CD4-positive, alpha-beta T cell (primary cell): ENCODE results near the gene MYO9B. TPM values are rescaled to one million over a fixed set of nuclear protein-coding genes. Genes with fewer than 3 reads are reported as not detected.

Experiments used
- ATAC-seq: fragments of 200-7000 bp; cut with Tn5 transposase; one replicate; pipeline ENCODE4 v1.10.0; 2022; ENCODE audit warnings: mild to moderate bottlenecking; ENCODE audit not compliant: poor library complexity
- CTCF ChIA-PET: fragments of 350-600 bp; sonication (Branson Sonifier 250); formaldehyde crosslinking; loops from one replicate; lab custom pipeline; 2021; ENCODE audit warnings: antibody characterized with exemption, inconsistent platforms; lab: Charles Lee
- POLR2A ChIA-PET: fragments of 350-600 bp; sonication (Branson Sonifier 250); formaldehyde crosslinking; loops from one replicate; lab custom pipeline; 2021; ENCODE audit warnings: antibody characterized with exemption, inconsistent platforms; lab: Charles Lee
- DNase-seq, 14 experiments: peaks; one replicate each; pipeline ENCODE4 v3.0.0-alpha.2; 2013 to 2020; ENCODE audit warnings: mixed read lengths in 2 of 14
- H3K27ac ChIP-seq, 2 donors: one replicate each; pipeline versions ENCODE4 v1.5.1 to v1.7.0; 2013; ENCODE audit warnings: low read length in 2 of 2, low read depth in 1 of 2, mild to moderate bottlenecking in 1 of 2
- H3K27me3 ChIP-seq, 2 experiments: 1 replicate in 1 of 2; 2 replicates in 1 of 2; pipeline versions ENCODE4 v1.6.1 to v1.7.0; 2013; ENCODE audit warnings: low read length in 2 of 2, control low read depth in 1 of 2, mild to moderate bottlenecking in 1 of 2, moderate library complexity in 1 of 2; ENCODE audit not compliant: insufficient read depth in 2 of 2, control insufficient read depth in 1 of 2
- H3K36me3 ChIP-seq: one replicate; pipeline ENCODE4 v1.6.1; 2013; ENCODE audit warnings: low read length, control low read depth; ENCODE audit not compliant: insufficient read depth
- H3K4me1 ChIP-seq: one replicate; pipeline ENCODE4 v1.6.1; 2013; ENCODE audit warnings: low read length, control low read depth; ENCODE audit not compliant: insufficient read depth
- H3K4me3 ChIP-seq: one replicate; pipeline ENCODE4 v1.5.1; 2013; ENCODE audit warnings: mild to moderate bottlenecking, low read length, moderate library complexity
- H3K9me3 ChIP-seq, 2 experiments: 1 replicate in 1 of 2; 2 replicates in 1 of 2; pipeline versions ENCODE4 v1.6.1 to v1.7.0; 2013; ENCODE audit warnings: low read length in 2 of 2, mild to moderate bottlenecking in 2 of 2, control low read depth in 1 of 2, moderate library complexity in 1 of 2; ENCODE audit not compliant: control insufficient read depth in 1 of 2, insufficient read depth in 1 of 2
- H3K27ac Mint-ChIP-seq: one replicate; pipeline ENCODE4 v1.8.0; 2020; ENCODE audit warnings: mixed read lengths
- H3K27me3 Mint-ChIP-seq: one replicate; pipeline ENCODE4 v1.8.0; 2021; ENCODE audit warnings: mixed read lengths
- H3K36me3 Mint-ChIP-seq: one replicate; pipeline ENCODE4 v1.8.0; 2021; ENCODE audit warnings: low read depth, mixed read lengths
- H3K4me1 Mint-ChIP-seq: one replicate; pipeline ENCODE4 v1.8.0; 2021; ENCODE audit warnings: low read depth, mixed read lengths
- H3K4me3 Mint-ChIP-seq: one replicate; pipeline ENCODE4 v1.8.0; 2020; ENCODE audit warnings: mild to moderate bottlenecking, mixed read lengths
- H3K9me3 Mint-ChIP-seq: one replicate; pipeline ENCODE4 v1.8.0; 2020; ENCODE audit warnings: mixed read lengths
- CTCF ChIP-seq: fragments of 200-600 bp; IDR thresholded peaks from one replicate; pipeline ENCODE4 v1.8.0; 2022; ENCODE audit warnings: antibody characterized with exemption, mild to moderate bottlenecking
- intact Hi-C, 2 experiments: fragments of 100-400 bp; cut with DNase I in 1 of 2; cut with micrococcal nuclease in 1 of 2; formaldehyde crosslinking; loops; one replicate each; pipeline versions ENCODE4 v1.15.1 to v1.9.0; 2023 to 2025; cut with DNase I, micrococcal nuclease
- total RNA-seq, 174 experiments: library from RNA in 2 of 174; stranded (reverse) in 2 of 174; gene quantifications; one replicate each; pipeline ENCODE4 v1.2.3 and lab custom pipeline; 2021 to 2026

The MYO9B gene
- total RNA-seq, 2 experiments from 2014 or later: 176 to 184 TPM

DNA sequence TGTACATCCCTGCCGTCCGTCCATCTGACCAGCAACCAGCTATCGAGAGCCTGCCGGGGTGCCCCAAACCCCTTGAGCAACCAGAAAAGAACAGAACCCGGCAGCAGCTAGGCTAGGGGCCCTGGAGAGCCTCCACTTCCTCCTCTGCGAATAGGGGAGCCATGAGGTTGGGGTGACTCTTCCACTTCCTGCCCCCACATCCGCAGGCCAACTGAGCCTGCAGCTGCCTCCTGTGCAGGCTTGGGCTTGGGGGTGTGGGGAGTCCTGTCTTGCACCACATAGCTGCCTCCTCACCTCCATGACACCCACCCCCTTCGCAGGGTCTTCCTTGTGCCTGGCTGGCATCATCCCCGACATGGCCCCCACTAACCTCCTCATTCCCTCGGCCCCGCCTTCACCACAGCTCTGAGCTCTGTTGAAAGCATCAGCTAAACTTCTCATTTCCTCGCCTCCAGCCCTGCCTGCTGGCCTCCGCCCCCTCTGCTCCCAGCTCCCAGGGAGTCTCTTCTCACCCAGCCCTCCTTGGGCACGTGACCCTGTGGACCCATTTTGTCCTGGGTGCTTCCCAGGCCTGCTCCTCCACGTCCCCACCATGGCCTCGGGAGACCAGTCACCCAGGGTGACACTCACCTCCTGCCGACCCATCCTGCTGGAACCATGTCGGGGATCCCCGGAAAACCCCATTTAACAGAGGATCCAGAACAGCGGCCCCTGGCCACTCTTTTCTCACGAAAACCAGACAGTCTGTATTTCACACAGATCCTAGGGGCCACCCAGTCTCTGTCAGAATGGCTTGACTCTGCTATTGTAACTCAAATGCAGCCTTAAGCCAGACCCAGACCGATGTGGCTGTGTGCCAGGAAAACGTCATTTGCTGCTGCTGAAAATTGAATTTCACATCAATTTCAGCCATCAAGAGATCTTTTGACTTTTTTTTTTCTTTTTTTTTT lies 50.4 kb downstream of the MYO9B start:
- intact Hi-C loops: loop anchor here (1.0 to 10.0 kb wide), 4 partner anchors 34 to 59 kb away; partner anchors contain the start of genes HAUS8 (in 2 of the 2) and MYO9B (in 2 of the 2)
- Mint-ChIP-seq H3K9me3 (no peaks in the 10 kb centered on the region), H3K4me1 (peaks cover 51% of the 10 kb centered on the region), H3K36me3 (peaks cover 28% of the 10 kb centered on the region), H3K27me3 (no peaks in the 10 kb centered on the region), H3K4me3 (peak overlapping the region; percentile 86), H3K27ac (peak overlapping the region; percentile 97)
- ATAC-seq (peak; percentile 85), DNase-seq (peak; percentile 55 to 91 (median 74))
- Histone ChIP-seq H3K4me1 (peaks cover 54% of the 10 kb centered on the region), H3K9me3 (peaks cover 0 to 12% of the 10 kb centered on the region in 2 experiments), H3K4me3 (peak overlapping the region; percentile 39), H3K36me3 (peaks cover 28% of the 10 kb centered on the region), H3K27me3 (no peaks in the 10 kb centered on the region), H3K27ac (peak overlapping the region; percentile 86 to 87)
- ChIA-PET CTCF (interaction anchor here (0.7 to 1.5 kb wide), 5 partner anchors 10 to 109 kb away, joined by 3 to 5 read pairs (median 3); partner anchors contain the start of genes HAUS8 and MYO9B), POLR2A (interaction anchor here (0.5 to 3.7 kb wide), 26 partner anchors 8 to 640 kb away, joined by 3 to 88 read pairs (median 4); partner anchors contain the start of genes ABHD8, BABAM1, HAUS8 and MED26)
- TF ChIP-seq CTCF: no peak

DNA sequence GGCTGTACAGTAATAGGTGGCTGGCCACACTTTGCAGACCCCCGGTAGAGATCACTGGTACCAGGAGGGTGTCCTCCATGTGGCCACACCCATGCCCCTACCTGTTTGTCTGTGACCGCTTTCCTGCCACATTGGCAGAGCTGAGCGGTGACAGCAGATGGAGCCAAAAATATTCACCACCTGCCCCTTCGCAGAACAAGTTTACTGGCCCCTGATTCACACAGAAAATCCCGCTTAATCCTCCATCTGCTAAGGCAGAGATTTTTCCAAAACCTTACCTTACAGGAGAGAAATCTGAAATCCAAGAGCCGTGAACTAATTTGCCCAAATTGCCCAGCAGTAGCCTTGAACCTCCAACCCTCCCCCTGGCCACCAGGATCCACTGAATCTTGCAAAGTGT lies 52.1 kb downstream of the MYO9B start:
- Histone ChIP-seq H3K27ac (peak overlapping the region; percentile 21 to 40), H3K4me1 (peaks cover 52% of the 10 kb centered on the region), H3K36me3 (peaks cover 27% of the 10 kb centered on the region), H3K9me3 (peaks cover 0 to 12% of the 10 kb centered on the region in 2 experiments), H3K27me3 (no peaks in the 10 kb centered on the region), H3K4me3 (no peak overlapping the region)
- intact Hi-C loops: loop anchor here (2.0 to 10.0 kb wide), 3 partner anchors 35 to 57 kb away; partner anchors contain the start of genes HAUS8 (in 1 of the 2) and MYO9B (in 1 of the 2)
- ChIA-PET CTCF (interaction anchor here (0.6 kb wide), 1 partner anchor 296 kb away, joined by 3 read pairs; no protein-coding TSS in a partner anchor), POLR2A (interaction anchor here (1.3 kb wide), 1 partner anchor 99 kb away, joined by 3 read pairs; no protein-coding TSS in a partner anchor)
- ATAC-seq (no peak), DNase-seq (no peak)
- Mint-ChIP-seq H3K4me1 (peaks cover 42% of the 10 kb centered on the region), H3K36me3 (peaks cover 11% of the 10 kb centered on the region), H3K4me3 (no peak overlapping the region), H3K9me3 (no peaks in the 10 kb centered on the region), H3K27me3 (no peaks in the 10 kb centered on the region), H3K27ac (peak overlapping the region; percentile 97)
- no peak for TF ChIP-seq CTCF

DNA sequence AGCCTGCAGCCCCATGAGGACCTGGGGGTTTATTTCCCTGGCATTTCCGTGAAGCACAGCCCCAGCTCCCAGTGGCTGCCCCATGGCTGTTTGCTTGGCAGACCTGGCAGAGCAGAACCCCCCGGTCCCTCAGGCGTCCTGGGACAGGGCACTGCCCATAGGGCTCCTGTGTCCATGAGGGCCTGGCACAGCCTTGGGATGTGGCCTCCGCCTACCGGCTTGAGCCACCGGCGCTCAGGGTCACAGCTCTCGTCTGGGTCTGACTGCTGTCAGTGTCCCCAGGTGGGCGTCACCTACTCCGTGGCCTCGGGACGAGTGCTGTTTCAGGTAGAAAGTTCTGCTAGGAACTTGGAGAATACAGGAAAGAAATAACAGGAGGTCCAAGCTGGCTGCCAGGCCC lies 52.8 kb downstream of the MYO9B start:
- Histone ChIP-seq H3K27me3 (no peaks in the 10 kb centered on the region), H3K27ac (no peak overlapping the region), H3K4me1 (peaks cover 48% of the 10 kb centered on the region), H3K36me3 (peaks cover 20% of the 10 kb centered on the region), H3K9me3 (peaks cover 0 to 5% of the 10 kb centered on the region in 2 experiments), H3K4me3 (no peak overlapping the region)
- H3K27me3 Mint-ChIP-seq: no peaks in the 10 kb centered on the region
- no peaks in the 10 kb centered on the region for H3K9me3 Mint-ChIP-seq
- peaks cover 6% of the 10 kb centered on the region for H3K36me3 Mint-ChIP-seq
- ChIA-PET CTCF (no interaction called here), POLR2A (interaction anchor here (1.3 kb wide), 1 partner anchor 98 kb away, joined by 3 read pairs; no protein-coding TSS in a partner anchor)
- TF ChIP-seq CTCF: no peak
- peaks cover 39% of the 10 kb centered on the region for H3K4me1 Mint-ChIP-seq
- H3K4me3 Mint-ChIP-seq: no peak overlapping the region
- ATAC-seq (no peak), DNase-seq (no peak)
- peak overlapping the region; percentile 97 for H3K27ac Mint-ChIP-seq
- intact Hi-C loops: loop anchor here in 1 of 2 experiments (5.0 to 10.0 kb wide), 2 partner anchors 36 to 56 kb away; no protein-coding TSS in a partner anchor
